Heart left ventricle (tissue), 13 donors: Measurements from ENCODE around the gene TXNDC11.

Experiments
- POLR2A ChIP-seq, 2 donors: fragments of 450-650 bp; IDR thresholded peaks; one replicate each; pipeline ENCODE4 v1.6.1; 2017; ENCODE audit warnings: antibody characterized with exemption in 2 of 2, mild to moderate bottlenecking in 2 of 2, moderate library complexity in 2 of 2
- TF ChIP-seq, protein P1 (sequence below), 12 donors: fragments of 200-600 bp; sonication (generic) in 4 of 12; IDR thresholded peaks; one replicate each; pipeline versions ENCODE4 v1.5.0 to v1.8.0; 2018 to 2022; ENCODE audit warnings: antibody characterized with exemption in 12 of 12, mild to moderate bottlenecking in 5 of 12
- donor health status: ischemic (EF 13 %, LVEDD 7.1; RV severe dilation, severe dysfunction).
- donor health status: DM: no; HTN: yes; CAD: no.
- donor health status: DM: no; HTN: no; CAD: no.
- donor health status: ischemic (EF 25% LVEDD 6.9; RV normal size, moderate dysfunction).
- donor health status: ischemic (EF 25% LVEDD 5.7; RV mildly dilated, moderate dysfunction).
- donor health status: ischemic (EF 35%, LVEDD 5.7; RV mildly dilated, moderate dysfunction).
- donor health status: nonischemic (EF 11% LVEDD 7.7; RV severe dilation, severe dysfunction).
- donor health status: DM: yes; HTN: yes; CAD: no.
- donor health status: PGD.
- donor health status: ischemic (EF 29% LVEDD 5.4; RV normal size, mild dysfunction).
- donor health status: nonischemic (EF 23%, LVEDD 6.1; RV moderate dilation, normal function).

- TF ChIP-seq, protein P1, sequence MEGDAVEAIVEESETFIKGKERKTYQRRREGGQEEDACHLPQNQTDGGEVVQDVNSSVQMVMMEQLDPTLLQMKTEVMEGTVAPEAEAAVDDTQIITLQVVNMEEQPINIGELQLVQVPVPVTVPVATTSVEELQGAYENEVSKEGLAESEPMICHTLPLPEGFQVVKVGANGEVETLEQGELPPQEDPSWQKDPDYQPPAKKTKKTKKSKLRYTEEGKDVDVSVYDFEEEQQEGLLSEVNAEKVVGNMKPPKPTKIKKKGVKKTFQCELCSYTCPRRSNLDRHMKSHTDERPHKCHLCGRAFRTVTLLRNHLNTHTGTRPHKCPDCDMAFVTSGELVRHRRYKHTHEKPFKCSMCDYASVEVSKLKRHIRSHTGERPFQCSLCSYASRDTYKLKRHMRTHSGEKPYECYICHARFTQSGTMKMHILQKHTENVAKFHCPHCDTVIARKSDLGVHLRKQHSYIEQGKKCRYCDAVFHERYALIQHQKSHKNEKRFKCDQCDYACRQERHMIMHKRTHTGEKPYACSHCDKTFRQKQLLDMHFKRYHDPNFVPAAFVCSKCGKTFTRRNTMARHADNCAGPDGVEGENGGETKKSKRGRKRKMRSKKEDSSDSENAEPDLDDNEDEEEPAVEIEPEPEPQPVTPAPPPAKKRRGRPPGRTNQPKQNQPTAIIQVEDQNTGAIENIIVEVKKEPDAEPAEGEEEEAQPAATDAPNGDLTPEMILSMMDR (IDR thresholded peaks at IDR 0.05), result no peak
- no peak for TF ChIP-seq POLR2A (IDR thresholded peaks at IDR 0.05)
Observed at GRCh38 chr16:11719171-11719570, 23.5 kb downstream of the TXNDC11 start.
